ENCODE results near the gene DHRSX. TPM values are rescaled to one million over a fixed set of nuclear protein-coding genes. Genes with fewer than 3 reads are reported as not detected.
"Not testable (repeated sequence)": the region's sequence is repeated elsewhere in the genome, so short reads cannot be mapped to it uniquely, and the experiment has no call there.

The DHRSX gene
- polyA plus RNA-seq, 1 donor from 2014 or later = 27.5 TPM

DNA sequence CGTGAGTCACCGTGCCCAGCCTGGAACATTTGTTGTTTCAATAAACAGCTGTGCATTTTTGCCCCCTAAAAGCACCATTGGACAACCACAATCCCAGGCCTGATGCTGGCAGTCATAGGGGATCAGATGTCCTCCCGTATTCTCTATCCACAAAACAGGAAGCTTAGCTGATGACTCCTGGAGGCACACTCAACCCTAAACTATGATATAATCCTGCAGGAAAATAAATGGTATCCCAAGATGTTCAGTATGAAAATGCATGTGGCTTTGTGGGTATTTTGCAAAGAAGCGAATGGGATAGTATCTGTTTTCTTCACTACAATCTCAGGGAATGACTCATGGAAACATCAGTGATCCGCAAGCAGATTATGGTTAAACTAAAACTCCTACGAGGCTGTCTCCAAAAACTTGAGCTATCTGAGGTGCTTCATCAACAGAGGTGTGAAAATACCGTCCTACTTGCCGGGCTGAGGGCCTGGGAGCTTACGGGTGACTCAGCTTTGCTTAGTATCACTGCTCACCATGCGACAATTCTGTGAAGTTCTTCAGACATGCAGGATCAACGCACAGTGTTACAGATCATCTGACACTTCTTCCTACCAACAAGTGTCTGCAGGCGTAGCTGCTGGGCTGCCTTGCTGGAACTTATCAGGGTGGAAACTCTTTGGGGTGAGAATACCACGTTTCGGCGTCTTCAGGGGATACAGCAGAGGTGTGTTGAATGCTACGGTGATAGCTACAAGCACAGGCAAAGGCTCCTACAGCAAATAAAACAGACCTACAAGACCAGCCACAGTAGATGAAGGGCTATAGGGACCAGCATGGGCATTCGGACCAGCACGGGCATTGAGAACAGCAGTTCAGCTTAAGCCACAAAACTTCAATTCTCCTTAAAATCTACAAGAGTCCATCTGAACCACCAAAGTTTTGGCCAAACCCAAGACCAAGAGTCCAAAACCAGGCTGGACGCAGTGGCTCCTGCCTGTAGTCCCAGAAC, 148.5 kb downstream of the DHRSX start:
- peaks cover 0 to 4% (median 4%) of the 10 kb centered on the region in 3 donors for H3K9me3 Mint-ChIP-seq
- H3K36me3 Mint-ChIP-seq = peaks cover 16% of the 10 kb centered on the region
- no peak overlapping the region for H3K27ac Mint-ChIP-seq

GRCh38 chrX:2351321-2351720, 149.5 kb downstream of the DHRSX start:
- Mint-ChIP-seq H3K9me3 (peaks cover 0 to 6% (median 4%) of the 10 kb centered on the region in 3 donors), H3K4me3 (no peak overlapping the region), H3K36me3 (peaks cover 16% of the 10 kb centered on the region), H3K4me1 (peaks cover 0 to 5% (median 0%) of the 10 kb centered on the region in 3 donors), H3K27me3 (no peaks in the 10 kb centered on the region), H3K27ac (no peak overlapping the region)

More for the DNA sequence above, 148.5 kb downstream of the DHRSX start:
- Mint-ChIP-seq H3K27me3 (no peaks in the 10 kb centered on the region), H3K4me3 (no peak overlapping the region), H3K4me1 (peaks cover 0 to 7% (median under 1%) of the 10 kb centered on the region in 3 donors)

DNA sequence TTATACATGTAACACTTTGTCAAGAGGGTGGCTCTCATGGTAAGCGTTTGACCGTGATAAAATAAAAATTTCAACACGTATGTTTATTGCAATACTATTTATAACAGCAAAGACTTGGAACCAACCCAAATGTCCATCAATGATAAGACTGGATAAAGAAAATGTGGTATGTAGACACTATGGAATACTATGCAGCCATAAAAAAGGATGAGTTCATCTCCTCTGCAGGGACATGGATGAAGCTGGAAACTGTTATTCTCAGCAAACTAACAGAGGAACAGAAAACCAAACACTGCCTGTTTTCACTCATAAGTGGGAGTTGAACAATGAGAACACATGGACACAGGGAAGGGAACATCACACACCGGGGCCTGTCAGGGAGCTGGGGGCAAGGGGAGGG, 150.1 kb downstream of the DHRSX start:
- H3K27me3 Mint-ChIP-seq, H3K9me3 Mint-ChIP-seq, H3K4me1 Mint-ChIP-seq, H3K27ac Mint-ChIP-seq, H3K4me3 Mint-ChIP-seq: not testable (repeated sequence)
- H3K36me3 Mint-ChIP-seq = peaks cover 20% of the 10 kb centered on the region

DNA sequence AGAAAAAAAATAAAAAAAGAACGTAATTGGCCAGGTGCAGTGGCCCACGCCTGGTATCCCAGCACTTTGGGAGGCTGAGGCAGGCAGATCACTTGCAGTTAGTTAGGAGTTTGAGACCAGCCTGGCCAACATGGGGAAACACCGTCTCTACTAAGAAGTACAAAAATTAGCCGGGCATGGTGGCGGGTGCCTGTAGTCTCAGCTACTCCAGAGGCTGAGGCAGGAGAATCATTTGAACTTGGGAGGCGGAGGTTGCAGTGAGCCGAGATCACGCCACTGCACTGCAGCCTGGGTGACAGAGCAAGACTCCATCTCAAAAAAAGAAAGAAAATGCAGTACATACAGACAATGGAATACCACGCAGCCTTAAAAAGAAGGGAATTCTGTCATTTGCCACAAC, 150.7 kb downstream of the DHRSX start:
- Mint-ChIP-seq H3K36me3 (peaks cover 24% of the 10 kb centered on the region), H3K27ac (peak overlapping the region in 1 of 3 donors; percentile 76)
- not testable (repeated sequence) for H3K4me3 Mint-ChIP-seq, H3K27me3 Mint-ChIP-seq, H3K9me3 Mint-ChIP-seq, H3K4me1 Mint-ChIP-seq

- Mint-ChIP-seq H3K27me3 (no peaks in the 10 kb centered on the region), H3K4me3 (no peak overlapping the region), H3K27ac (no peak overlapping the region), H3K4me1 (peaks cover 0 to 2% (median 0%) of the 10 kb centered on the region in 3 donors), H3K36me3 (peaks cover 30% of the 10 kb centered on the region), H3K9me3 (peaks cover 2 to 15% (median 11%) of the 10 kb centered on the region in 3 donors)
These were observed 152.6 kb downstream of the DHRSX start for GRCh38 chrX:2348211-2348610.

- peak overlapping the region in 1 of 4 donors; percentile 67 for H3K4me3 Mint-ChIP-seq
- peaks cover 2 to 15% (median 11%) of the 10 kb centered on the region in 3 donors for H3K9me3 Mint-ChIP-seq
- H3K36me3 Mint-ChIP-seq = peaks cover 32% of the 10 kb centered on the region
- no peaks in the 10 kb centered on the region for H3K27me3 Mint-ChIP-seq
- peaks cover 0 to 2% (median 0%) of the 10 kb centered on the region in 3 donors for H3K4me1 Mint-ChIP-seq
- H3K27ac Mint-ChIP-seq = no peak overlapping the region
These were observed 154.6 kb downstream of the DHRSX start for GRCh38 chrX:2346158-2346557.

GRCh38 chrX:2345562-2345961, 155.2 kb downstream of the DHRSX start:
- peaks cover 2 to 15% (median 10%) of the 10 kb centered on the region in 3 donors for H3K9me3 Mint-ChIP-seq
- H3K4me1 Mint-ChIP-seq = peaks cover 0 to 2% (median 0%) of the 10 kb centered on the region in 3 donors
- peak overlapping the region in 1 of 4 donors; percentile 32 for H3K4me3 Mint-ChIP-seq
- H3K27ac Mint-ChIP-seq = no peak overlapping the region
- H3K27me3 Mint-ChIP-seq = no peaks in the 10 kb centered on the region
- H3K36me3 Mint-ChIP-seq = peaks cover 34% of the 10 kb centered on the region

DNA sequence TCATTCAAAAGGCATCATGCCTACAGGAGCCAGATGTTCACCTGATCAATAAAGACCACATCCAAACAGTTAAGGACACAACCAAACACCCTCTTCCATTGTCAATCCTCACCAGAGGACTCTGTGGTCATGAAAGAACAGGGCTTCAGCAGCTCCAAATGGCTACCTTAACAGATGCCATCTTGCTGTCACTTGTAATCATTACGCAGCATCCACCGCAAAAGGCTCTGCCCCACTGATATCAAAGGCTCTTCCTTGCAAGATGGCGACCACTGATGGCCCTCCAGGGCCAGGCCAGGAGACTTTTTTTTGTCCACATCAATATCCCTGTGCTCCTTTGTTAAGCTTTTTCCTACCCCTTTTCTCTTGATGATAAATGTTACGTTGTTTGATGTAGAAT, 157.4 kb downstream of the DHRSX start:
- Mint-ChIP-seq H3K36me3 (peaks cover 37% of the 10 kb centered on the region), H3K4me1 (peaks cover 4 to 17% (median 7%) of the 10 kb centered on the region in 3 donors), H3K27me3 (peaks cover 1% of the 10 kb centered on the region), H3K4me3 (no peak overlapping the region), H3K27ac (no peak overlapping the region), H3K9me3 (peaks cover 4 to 19% (median 13%) of the 10 kb centered on the region in 3 donors)

DNA sequence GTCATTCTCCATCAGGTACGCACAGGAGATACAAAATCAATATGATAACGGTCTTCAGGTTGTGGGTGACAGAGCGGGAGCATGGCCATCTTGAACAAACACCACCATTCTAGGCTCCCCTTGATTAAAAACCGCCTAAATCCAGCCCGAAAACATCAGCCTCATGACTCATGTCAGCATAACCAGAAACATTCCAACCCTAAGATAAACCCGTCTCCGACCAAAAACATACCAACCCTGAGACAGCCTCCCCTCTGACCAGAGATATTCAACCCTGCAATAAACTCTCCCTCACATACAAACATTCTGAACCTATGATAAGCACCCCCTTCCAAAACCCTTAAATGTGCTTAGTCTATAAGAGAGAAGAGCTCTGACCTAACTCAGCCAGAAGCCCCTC, 157.9 kb downstream of the DHRSX start:
- Mint-ChIP-seq H3K27ac (no peak overlapping the region), H3K36me3 (peaks cover 34% of the 10 kb centered on the region), H3K4me3 (no peak overlapping the region), H3K4me1 (peaks cover 9 to 20% (median 9%) of the 10 kb centered on the region in 3 donors), H3K27me3 (peaks cover 1% of the 10 kb centered on the region), H3K9me3 (peaks cover 4 to 19% (median 16%) of the 10 kb centered on the region in 3 donors)

GRCh38 chrX:2342281-2342688, 158.5 kb downstream of the DHRSX start:
- H3K9me3 Mint-ChIP-seq = peaks cover 4 to 19% (median 16%) of the 10 kb centered on the region in 3 donors
- no peak overlapping the region for H3K27ac Mint-ChIP-seq
- H3K36me3 Mint-ChIP-seq = peaks cover 32% of the 10 kb centered on the region
- peaks cover 1% of the 10 kb centered on the region for H3K27me3 Mint-ChIP-seq
- H3K4me1 Mint-ChIP-seq = peaks cover 11 to 25% (median 12%) of the 10 kb centered on the region in 3 donors
- no peak overlapping the region for H3K4me3 Mint-ChIP-seq

DNA sequence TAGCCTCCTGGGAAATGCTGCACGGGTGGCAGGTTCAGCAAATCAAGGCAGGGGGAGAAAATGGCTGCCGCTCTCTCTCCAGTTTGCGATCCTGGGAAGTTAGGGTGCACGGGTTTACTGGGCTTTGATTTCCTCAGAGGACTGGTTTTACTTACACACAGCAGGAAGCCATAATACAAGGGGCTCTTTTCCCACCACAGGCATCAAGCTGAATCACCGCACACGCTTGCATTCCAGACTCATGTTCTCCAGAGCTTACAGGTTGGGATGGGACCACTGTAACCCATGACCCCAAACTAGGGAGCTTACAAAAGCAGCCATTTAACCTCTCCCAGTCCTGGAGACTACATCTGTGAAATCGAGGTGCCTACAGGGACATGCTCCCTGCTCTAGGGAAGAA, 159.8 kb downstream of the DHRSX start:
- peaks cover 32% of the 10 kb centered on the region for H3K36me3 Mint-ChIP-seq
- H3K27ac Mint-ChIP-seq = no peak overlapping the region
- H3K4me1 Mint-ChIP-seq = peaks cover 12 to 28% (median 13%) of the 10 kb centered on the region in 3 donors
- H3K4me3 Mint-ChIP-seq = no peak overlapping the region
- H3K9me3 Mint-ChIP-seq = peaks cover 4 to 17% (median 14%) of the 10 kb centered on the region in 3 donors
- H3K27me3 Mint-ChIP-seq = peaks cover 1% of the 10 kb centered on the region

DNA sequence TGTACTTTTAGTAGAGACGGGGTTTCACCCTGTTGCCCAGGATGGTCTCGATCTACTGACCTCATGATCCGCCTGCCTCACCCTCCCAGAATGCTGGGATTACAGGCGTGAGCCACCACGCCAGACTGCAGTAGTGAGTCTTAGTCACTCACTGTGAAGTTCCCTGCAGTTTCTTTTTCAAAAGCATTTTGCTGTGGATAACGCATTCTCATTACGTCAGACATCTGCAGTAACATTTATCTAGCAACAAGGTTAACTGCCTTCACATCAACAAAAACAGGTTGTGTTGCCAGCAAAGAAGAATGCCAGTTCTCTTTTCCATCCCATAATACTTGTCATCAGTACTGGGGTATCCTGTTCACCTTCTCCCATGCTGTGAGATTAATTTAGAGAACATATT, 164.6 kb downstream of the DHRSX start:
- H3K36me3 Mint-ChIP-seq = peaks cover 12% of the 10 kb centered on the region
- H3K4me1 Mint-ChIP-seq = peaks cover 12 to 28% (median 12%) of the 10 kb centered on the region in 3 donors
- peak overlapping the region in 1 of 3 donors; percentile 35 for H3K27ac Mint-ChIP-seq
- peaks cover 1% of the 10 kb centered on the region for H3K27me3 Mint-ChIP-seq
- peaks cover 2 to 9% (median 8%) of the 10 kb centered on the region in 3 donors for H3K9me3 Mint-ChIP-seq
- no peak overlapping the region for H3K4me3 Mint-ChIP-seq

GRCh38 chrX:2334237-2334636, 166.5 kb downstream of the DHRSX start:
- H3K4me1 Mint-ChIP-seq = peaks cover 14 to 17% (median 15%) of the 10 kb centered on the region in 3 donors
- H3K4me3 Mint-ChIP-seq = no peak overlapping the region
- H3K27ac Mint-ChIP-seq = no peak overlapping the region
- H3K9me3 Mint-ChIP-seq = peaks cover under 1 to 9% (median 5%) of the 10 kb centered on the region in 3 donors
- peaks cover 1% of the 10 kb centered on the region for H3K27me3 Mint-ChIP-seq
- peaks cover 2% of the 10 kb centered on the region for H3K36me3 Mint-ChIP-seq

- no peak overlapping the region for H3K4me3 Mint-ChIP-seq
These were observed 168.5 kb downstream of the DHRSX start for GRCh38 chrX:2332252-2332651.

DNA sequence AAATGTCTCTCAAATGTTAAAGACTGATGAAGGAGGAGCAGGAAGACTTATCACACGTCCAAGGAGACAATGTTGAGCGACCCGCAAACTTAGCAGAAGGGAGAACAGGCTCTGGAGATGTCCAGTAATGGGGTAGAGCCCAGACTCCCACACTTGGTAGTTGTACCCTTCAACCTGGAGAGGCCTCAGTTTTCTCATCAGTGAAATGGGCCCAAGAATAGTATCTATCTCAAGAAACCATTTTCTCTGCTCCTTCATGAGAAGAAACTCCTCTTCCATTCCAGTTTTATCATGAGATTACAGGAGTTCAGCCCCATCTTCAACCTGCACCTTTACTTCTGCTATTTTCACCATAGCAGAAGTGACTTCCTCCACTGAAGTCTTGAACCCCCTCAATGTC, 169.9 kb downstream of the DHRSX start:
- Mint-ChIP-seq H3K36me3 (peaks cover 2% of the 10 kb centered on the region), H3K4me3 (no peak overlapping the region), H3K27me3 (no peaks in the 10 kb centered on the region), H3K9me3 (peaks cover 0 to 3% (median 0%) of the 10 kb centered on the region in 3 donors), H3K4me1 (peaks cover under 1 to 3% (median 3%) of the 10 kb centered on the region in 3 donors), H3K27ac (peak overlapping the region in 1 of 3 donors; percentile 45)

More at GRCh38 chrX:2332252-2332651, 168.5 kb downstream of the DHRSX start:
- Mint-ChIP-seq H3K27ac (no peak overlapping the region), H3K9me3 (peaks cover 0 to 3% (median 0%) of the 10 kb centered on the region in 3 donors), H3K27me3 (no peaks in the 10 kb centered on the region), H3K36me3 (peaks cover 2% of the 10 kb centered on the region), H3K4me1 (peaks cover 2 to 4% (median 3%) of the 10 kb centered on the region in 3 donors)

Data from IgD-negative memory B cell (primary cell).